ENCODE data around the gene SPAG6.

SPAG6 gene

GRCh38 chr10:22322641-22323160, 22.6 kb upstream of the SPAG6 start:
- DNase-seq, result no peak

- no peak for DNase-seq
Measured at GRCh38 chr10:22323538-22324305, 21.6 kb upstream of the SPAG6 start.

GRCh38 chr10:22324413-22324812, 20.9 kb upstream of the SPAG6 start:
- DNase-seq, result no peak

GRCh38 chr10:22324893-22325271, 20.4 kb upstream of the SPAG6 start:
- no peak for DNase-seq

- peak; percentile 57 to 80 (median 74) for DNase-seq
Measured at GRCh38 chr10:22325272-22326144, 19.8 kb upstream of the SPAG6 start.

GRCh38 chr10:22326145-22326702, 19.1 kb upstream of the SPAG6 start:
- DNase-seq, result no peak

GRCh38 chr10:22329150-22329549, 16.1 kb upstream of the SPAG6 start:
- no peak for DNase-seq

GRCh38 chr10:22332116-22332692, 13.1 kb upstream of the SPAG6 start:
- no peak for DNase-seq

GRCh38 chr10:22333167-22333974, 11.9 kb upstream of the SPAG6 start:
- DNase-seq, result peak in 2 of 4 experiments; percentile 34 to 52

- DNase-seq, result no peak
Measured at GRCh38 chr10:22333975-22334282, 11.4 kb upstream of the SPAG6 start.

GRCh38 chr10:22334414-22335172, 10.7 kb upstream of the SPAG6 start:
- DNase-seq, result peak in 2 of 4 experiments; percentile 13 to 41

GRCh38 chr10:22335173-22335933, 9.9 kb upstream of the SPAG6 start:
- DNase-seq, result peak; percentile 71 to 79 (median 74)

GRCh38 chr10:22338185-22338900, 7.0 kb upstream of the SPAG6 start:
- DNase-seq, result peak in 1 of 4 experiments; percentile 17

GRCh38 chr10:22338931-22339330, 6.4 kb upstream of the SPAG6 start:
- DNase-seq, result no peak

- DNase-seq, result no peak
Measured at GRCh38 chr10:22339761-22340328, 5.5 kb upstream of the SPAG6 start.

GRCh38 chr10:22340329-22341189, 4.7 kb upstream of the SPAG6 start:
- peak; percentile 80 to 88 (median 84) for DNase-seq

- peak in 2 of 4 experiments; percentile 28 for DNase-seq
Measured at GRCh38 chr10:22341190-22341925, 3.9 kb upstream of the SPAG6 start.

- DNase-seq, result no peak
Measured at GRCh38 chr10:22341926-22342196, 3.4 kb upstream of the SPAG6 start.
